AG10803 (cell line): ENCODE measurements around the gene ANKRD23.

Experiments
- DNase-seq: peaks from one replicate; pipeline ENCODE4 v3.0.0; 2010; ENCODE audit warnings: low read depth
- H3K4me3 ChIP-seq: 2 replicates; pipeline ENCODE4 v1.5.1; 2011; ENCODE audit warnings: mild to moderate bottlenecking, low read length, control low read depth
- CTCF ChIP-seq: conservative IDR thresholded peaks from 2 replicates; pipeline ENCODE4 v1.5.1; 2011; ENCODE audit warnings: mild to moderate bottlenecking, low read length, control low read depth, inconsistent platforms

ANKRD23 gene

GRCh38 chr2:96870626-96871255 is 26.9 kb upstream of the ANKRD23 start:
- TF ChIP-seq CTCF = no peak
- no peak for DNase-seq
- peak overlapping the region; percentile 88 for H3K4me3 ChIP-seq

- DNase-seq = no peak
- H3K4me3 ChIP-seq = peak within 1 kb of the TSS; percentile 88
- TF ChIP-seq CTCF = no peak
Measured at GRCh38 chr2:96869822-96870625, 26.2 kb upstream of the ANKRD23 start, which contains the start of gene SEMA4C. Gene SEMA4C, minus strand, starts transcription at chr2:96870080. Its CDS starts 2,194 bp downstream, at chr2:96867886.

GRCh38 chr2:96869281-96869821 is 25.5 kb upstream of the ANKRD23 start:
- peak; percentile 71 for DNase-seq
- peak overlapping the region; percentile 88 for H3K4me3 ChIP-seq
- TF ChIP-seq CTCF = no peak

GRCh38 chr2:96868555-96869280 is 24.9 kb upstream of the ANKRD23 start:
- DNase-seq = peak; percentile 90
- peak; percentile 39 for TF ChIP-seq CTCF
- H3K4me3 ChIP-seq = peak overlapping the region; percentile 88

GRCh38 chr2:96867756-96868554 is 24.1 kb upstream of the ANKRD23 start:
- H3K4me3 ChIP-seq = peak overlapping the region; percentile 88
- TF ChIP-seq CTCF = no peak
- DNase-seq = no peak

- peak overlapping the region; percentile 88 for H3K4me3 ChIP-seq
- TF ChIP-seq CTCF = no peak
- no peak for DNase-seq
Measured at GRCh38 chr2:96866986-96867755, 23.4 kb upstream of the ANKRD23 start.
